GM12874 (cell line): Measurements from ENCODE around the gene BRAF.

Experiments
- CTCF ChIP-seq: IDR thresholded peaks from 2 replicates; pipeline ENCODE4 v1.5.1; 2011; ENCODE audit warnings: low read depth, mild to moderate bottlenecking, control low read depth, low read length, moderate library complexity; ENCODE audit not compliant: insufficient read depth

Gene BRAF

GRCh38 chr7:140674899-140675701 is 249.6 kb downstream of the BRAF start:
- TF ChIP-seq CTCF = peak; percentile 35; the same call in 1 of the 2 replicates

DNA sequence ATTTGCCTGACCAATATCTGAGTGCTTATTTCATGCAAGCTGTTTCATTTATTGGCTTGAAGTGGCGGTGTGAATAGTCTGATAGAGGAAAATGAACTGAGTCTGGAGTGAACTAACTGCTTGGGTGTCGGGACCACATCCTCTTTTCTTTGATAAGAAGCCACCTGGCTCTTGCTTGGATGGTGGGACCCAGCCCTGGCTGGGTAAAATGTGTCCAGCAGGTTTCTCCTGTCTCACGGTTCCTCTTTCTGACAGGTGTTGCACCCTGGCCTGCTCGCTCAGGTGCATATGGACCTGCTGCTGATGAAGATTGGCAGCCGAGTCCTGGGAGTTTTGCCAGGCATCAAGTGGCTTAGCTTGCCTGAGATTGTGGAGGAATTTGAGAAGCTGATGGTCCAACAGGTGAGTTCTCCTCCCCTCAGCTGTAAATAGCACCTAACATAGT is 250.4 kb downstream of the BRAF start:
- no peak for TF ChIP-seq CTCF

DNA sequence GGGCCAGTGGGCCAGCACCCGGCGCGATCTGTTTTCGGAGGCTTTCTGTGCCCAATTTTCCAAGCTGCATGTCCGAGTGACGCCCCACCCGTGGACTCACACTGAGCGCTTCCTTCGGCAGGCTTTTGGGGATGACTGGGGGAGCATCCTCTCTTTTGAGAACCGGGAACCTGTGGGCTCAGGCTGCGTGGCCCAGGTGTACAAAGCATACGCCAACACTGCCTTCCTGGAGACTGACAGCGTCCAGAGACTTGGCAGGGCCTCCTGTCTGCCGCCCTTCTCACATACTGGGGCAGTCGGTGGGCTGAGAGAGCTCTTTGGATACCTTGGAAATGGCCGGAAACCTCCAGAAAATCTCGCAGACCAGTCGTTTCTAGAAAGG is 251.0 kb downstream of the BRAF start:
- TF ChIP-seq CTCF = no peak

GRCh38 chr7:140673063-140673773 is 251.5 kb downstream of the BRAF start:
- TF ChIP-seq CTCF = no peak

GRCh38 chr7:140672382-140673062 is 252.2 kb downstream of the BRAF start, which contains the start of gene ADCK2:
Gene ADCK2 (plus strand): TSS chr7:140672945. CDS start chr7:140673331, 386 bp downstream.
- no peak for TF ChIP-seq CTCF

GRCh38 chr7:140671966-140672365 is 252.8 kb downstream of the BRAF start:
- TF ChIP-seq CTCF = no peak

GRCh38 chr7:140670343-140670935 is 254.3 kb downstream of the BRAF start:
- TF ChIP-seq CTCF = no peak
